Upper lobe of left lung (tissue), 6 donors: Measurements from ENCODE around the gene HNF1A. TPM values are rescaled to one million over a fixed set of nuclear protein-coding genes. Genes with fewer than 3 reads are reported as not detected.
"Not testable (repeated sequence)": the region's sequence is repeated elsewhere in the genome, so short reads cannot be mapped to it uniquely, and the experiment has no call there.

Experiments used
- ATAC-seq, 2 donors: fragments of 200-7000 bp; cut with Tn5 transposase; one replicate each; pipeline ENCODE4 v1.9.1; 2022; ENCODE audit warnings: mild to moderate bottlenecking in 2 of 2, moderate library complexity in 2 of 2; ENCODE audit not compliant: low FRiP score in 2 of 2
- DNase-seq, 2 donors: peaks; one replicate each; pipeline ENCODE4 v3.0.0-alpha.2; 2019 to 2020
- H3K27ac ChIP-seq, 4 donors: fragments of 200-600 bp; sonication (generic); one replicate each; pipeline ENCODE4 v1.5.1; 2016 to 2019
- H3K27me3 ChIP-seq, 4 donors: fragments of 200-600 bp; sonication (generic); one replicate each; pipeline ENCODE4 v1.5.1; 2017 to 2019
- H3K36me3 ChIP-seq, 4 donors: fragments of 200-600 bp; sonication (generic); one replicate each; pipeline ENCODE4 v1.5.1; 2016 to 2019
- H3K4me1 ChIP-seq, 4 donors: fragments of 200-600 bp; sonication (generic); one replicate each; pipeline ENCODE4 v1.5.1; 2018 to 2019
- H3K4me3 ChIP-seq, 4 donors: fragments of 200-600 bp; sonication (generic); one replicate each; pipeline ENCODE4 v1.5.1; 2017 to 2019; ENCODE audit warnings: mild to moderate bottlenecking in 2 of 4, moderate library complexity in 1 of 4
- H3K9me3 ChIP-seq, 4 donors: fragments of 200-600 bp; sonication (generic); one replicate each; pipeline ENCODE4 v1.5.1; 2018 to 2019
- EP300 ChIP-seq, 4 donors: sonication (generic); formaldehyde crosslinking; IDR thresholded peaks; one replicate each; pipeline ENCODE4 v1.5.1; 2017; ENCODE audit warnings: antibody characterized with exemption in 4 of 4, control low read depth in 2 of 4
- POLR2A ChIP-seq, 4 donors: fragments of 450-650 bp; IDR thresholded peaks; one replicate each; pipeline ENCODE4 v1.5.1; 2016 to 2017; ENCODE audit warnings: antibody characterized with exemption in 4 of 4, mild to moderate bottlenecking in 2 of 4
- POLR2AphosphoS5 ChIP-seq, 2 donors: sonication (generic); formaldehyde crosslinking; IDR thresholded peaks; one replicate each; pipeline ENCODE4 v1.5.1; 2017; ENCODE audit warnings: antibody characterized with exemption in 2 of 2
- WGBS, 2 donors: methylation state at CpG; one replicate each; pipeline ENCODE4 v1.1.5; 2017 to 2018; 5-methylcytosine and 5-hydroxymethylcytosine counted together
- total RNA-seq, 6 donors: library from RNA; depleted of rRNA in 4 of 6; stranded (reverse); fragments of >200 nt in 4 of 6; gene quantifications; one replicate each; pipeline versions ENCODE4 v1.1.0 to v1.2.1, GENCODE V29; 2016 to 2021
- TF ChIP-seq, protein P1 (sequence below), 6 experiments: fragments of 450-650 bp in 4 of 6; fragments of 200-600 bp in 2 of 6; sonication (generic) in 2 of 6; IDR thresholded peaks; one replicate each; pipeline ENCODE4 v1.5.1; 2016 to 2019; ENCODE audit warnings: antibody characterized with exemption in 6 of 6
- donor health status: DM: no; HTN: no; CAD: no; lungs with moderate emphysema.
- donor health status: DM: no; HTN: yes; CAD: no; lungs with severe emphysema.

HNF1A gene
- total RNA-seq, 6 donors from 2014 or later: 0.24 to 0.30 TPM; not detected in 4

- Histone ChIP-seq H3K36me3 (no peaks in the 10 kb centered on the region), H3K27me3 (no peaks in the 10 kb centered on the region), H3K27ac (no peak overlapping the region), H3K4me1 (peaks cover 0 to 5% (median 1%) of the 10 kb centered on the region in 4 donors), H3K9me3 (no peaks in the 10 kb centered on the region), H3K4me3 (no peak overlapping the region)
- TF ChIP-seq POLR2AphosphoS5 (IDR thresholded peaks at IDR 0.05): no peak
- TF ChIP-seq, protein P1, sequence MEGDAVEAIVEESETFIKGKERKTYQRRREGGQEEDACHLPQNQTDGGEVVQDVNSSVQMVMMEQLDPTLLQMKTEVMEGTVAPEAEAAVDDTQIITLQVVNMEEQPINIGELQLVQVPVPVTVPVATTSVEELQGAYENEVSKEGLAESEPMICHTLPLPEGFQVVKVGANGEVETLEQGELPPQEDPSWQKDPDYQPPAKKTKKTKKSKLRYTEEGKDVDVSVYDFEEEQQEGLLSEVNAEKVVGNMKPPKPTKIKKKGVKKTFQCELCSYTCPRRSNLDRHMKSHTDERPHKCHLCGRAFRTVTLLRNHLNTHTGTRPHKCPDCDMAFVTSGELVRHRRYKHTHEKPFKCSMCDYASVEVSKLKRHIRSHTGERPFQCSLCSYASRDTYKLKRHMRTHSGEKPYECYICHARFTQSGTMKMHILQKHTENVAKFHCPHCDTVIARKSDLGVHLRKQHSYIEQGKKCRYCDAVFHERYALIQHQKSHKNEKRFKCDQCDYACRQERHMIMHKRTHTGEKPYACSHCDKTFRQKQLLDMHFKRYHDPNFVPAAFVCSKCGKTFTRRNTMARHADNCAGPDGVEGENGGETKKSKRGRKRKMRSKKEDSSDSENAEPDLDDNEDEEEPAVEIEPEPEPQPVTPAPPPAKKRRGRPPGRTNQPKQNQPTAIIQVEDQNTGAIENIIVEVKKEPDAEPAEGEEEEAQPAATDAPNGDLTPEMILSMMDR (IDR thresholded peaks at IDR 0.05): peak in 5 of 6 experiments; percentile 48 to 74 (median 56)
- peak in 1 of 2 donors; percentile 51 for DNase-seq
- WGBS, 2 donors: 43 to 44% methylated on average over 9 of the region's 9 CpGs
- no peak for ATAC-seq
Measured at GRCh38 chr12:120944645-120945217, 33.6 kb upstream of the HNF1A start.

- H3K36me3 ChIP-seq, DNase-seq, H3K4me3 ChIP-seq, H3K4me1 ChIP-seq, H3K9me3 ChIP-seq, ATAC-seq, H3K27ac ChIP-seq, H3K27me3 ChIP-seq: not testable (repeated sequence)
- 92 to 95% methylated on average over 6 of the region's 6 CpGs for WGBS, 2 donors
Measured at GRCh38 chr12:120945516-120945915, 32.8 kb upstream of the HNF1A start.

- not testable (repeated sequence) for H3K4me3 ChIP-seq, H3K36me3 ChIP-seq, ATAC-seq, H3K9me3 ChIP-seq, H3K27me3 ChIP-seq, H3K4me1 ChIP-seq, H3K27ac ChIP-seq
- 92% methylated on average over 31 of the region's 31 CpGs; no CpG with 5 or more reads in 1 of the 2 donors for WGBS, 2 donors
- peak in 1 of 2 donors; percentile 79 for DNase-seq
Measured at GRCh38 chr12:120950260-120950799, 28.0 kb upstream of the HNF1A start.

- no peak for DNase-seq
- WGBS, 2 donors: 94 to 96% methylated on average over 5 of the region's 5 CpGs
- H3K4me3 ChIP-seq: no peak overlapping the region
- TF ChIP-seq POLR2A (IDR thresholded peaks at IDR 0.05): no peak
- TF ChIP-seq POLR2AphosphoS5 (IDR thresholded peaks at IDR 0.05): no peak
- no peak for TF ChIP-seq EP300 (IDR thresholded peaks at IDR 0.05)
- TF ChIP-seq, protein P1 (IDR thresholded peaks at IDR 0.05): no peak
- no peaks in the 10 kb centered on the region for H3K9me3 ChIP-seq
- H3K4me1 ChIP-seq: no peaks in the 10 kb centered on the region
- ATAC-seq: no peak
- no peak overlapping the region for H3K27ac ChIP-seq
- no peaks in the 10 kb centered on the region for H3K36me3 ChIP-seq
- no peaks in the 10 kb centered on the region for H3K27me3 ChIP-seq
Measured at GRCh38 chr12:120950807-120951206, 27.5 kb upstream of the HNF1A start.

- TF ChIP-seq POLR2AphosphoS5 (IDR thresholded peaks at IDR 0.05): no peak
- TF ChIP-seq POLR2A (IDR thresholded peaks at IDR 0.05): no peak
- no peak for TF ChIP-seq EP300 (IDR thresholded peaks at IDR 0.05)
- TF ChIP-seq, protein P1 (IDR thresholded peaks at IDR 0.05): no peak
- Histone ChIP-seq H3K36me3 (no peaks in the 10 kb centered on the region), H3K4me3 (no peak overlapping the region), H3K9me3 (no peaks in the 10 kb centered on the region), H3K4me1 (no peaks in the 10 kb centered on the region), H3K27me3 (no peaks in the 10 kb centered on the region), H3K27ac (no peak overlapping the region)
- 84 to 91% methylated on average over 4 of the region's 4 CpGs for WGBS, 2 donors
- no peak for DNase-seq
- ATAC-seq: no peak
Measured at GRCh38 chr12:120955232-120955631, 23.1 kb upstream of the HNF1A start.
